Measurements from ENCODE around the gene DLG2. TPM values are rescaled to one million over a fixed set of nuclear protein-coding genes. Genes with fewer than 3 reads are reported as not detected.

Gene DLG2
- total and polyA plus RNA-seq, 9 donors, result 2.5 to 20.7 (median 12.0) TPM

DNA sequence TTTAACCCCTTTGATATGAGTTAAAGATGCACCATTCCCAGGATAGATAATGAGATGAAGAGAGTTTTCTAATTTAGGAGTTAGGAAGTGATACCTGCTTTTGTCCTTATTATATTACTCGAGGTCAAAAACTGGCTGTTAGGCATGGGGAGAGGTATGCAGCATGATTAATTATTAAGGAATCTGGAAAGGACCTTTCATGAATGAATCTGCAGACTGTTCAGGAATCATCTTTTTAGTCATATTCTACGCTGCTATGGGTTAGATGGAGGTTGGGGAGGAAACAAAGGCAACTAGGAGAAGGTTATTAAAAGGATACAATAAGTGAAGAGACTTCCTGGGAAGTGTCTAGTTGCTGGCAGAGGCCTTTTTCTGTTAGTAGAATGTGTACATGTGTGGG lies 1848.5 kb downstream of the DLG2 start:
- H3K36me3 ChIP-seq, result no peaks in the 10 kb centered on the region
- whole genome bisulfite sequencing, 3 donors, result 37 to 40% (median 39%) methylated on average over 2 of the region's 2 CpGs
- H3K4me1 ChIP-seq (ENCODE audit: insufficient read depth), result no peaks in the 10 kb centered on the region
- intact Hi-C loops (cut with DNase I), result no loop called here
- TF ChIP-seq, protein P1, sequence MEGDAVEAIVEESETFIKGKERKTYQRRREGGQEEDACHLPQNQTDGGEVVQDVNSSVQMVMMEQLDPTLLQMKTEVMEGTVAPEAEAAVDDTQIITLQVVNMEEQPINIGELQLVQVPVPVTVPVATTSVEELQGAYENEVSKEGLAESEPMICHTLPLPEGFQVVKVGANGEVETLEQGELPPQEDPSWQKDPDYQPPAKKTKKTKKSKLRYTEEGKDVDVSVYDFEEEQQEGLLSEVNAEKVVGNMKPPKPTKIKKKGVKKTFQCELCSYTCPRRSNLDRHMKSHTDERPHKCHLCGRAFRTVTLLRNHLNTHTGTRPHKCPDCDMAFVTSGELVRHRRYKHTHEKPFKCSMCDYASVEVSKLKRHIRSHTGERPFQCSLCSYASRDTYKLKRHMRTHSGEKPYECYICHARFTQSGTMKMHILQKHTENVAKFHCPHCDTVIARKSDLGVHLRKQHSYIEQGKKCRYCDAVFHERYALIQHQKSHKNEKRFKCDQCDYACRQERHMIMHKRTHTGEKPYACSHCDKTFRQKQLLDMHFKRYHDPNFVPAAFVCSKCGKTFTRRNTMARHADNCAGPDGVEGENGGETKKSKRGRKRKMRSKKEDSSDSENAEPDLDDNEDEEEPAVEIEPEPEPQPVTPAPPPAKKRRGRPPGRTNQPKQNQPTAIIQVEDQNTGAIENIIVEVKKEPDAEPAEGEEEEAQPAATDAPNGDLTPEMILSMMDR (IDR thresholded peaks at IDR 0.05), result no peak
- no peak for TF ChIP-seq EP300 (IDR thresholded peaks at IDR 0.05)
- TF ChIP-seq POLR2A (IDR thresholded peaks at IDR 0.05), result no peak
- no peaks in the 10 kb centered on the region for H3K27me3 ChIP-seq
- H3K4me3 ChIP-seq, result no peak overlapping the region
- H3K9me3 ChIP-seq, result no peaks in the 10 kb centered on the region
- H3K27ac ChIP-seq, result no peak overlapping the region
- no peak for DNase-seq

DNA sequence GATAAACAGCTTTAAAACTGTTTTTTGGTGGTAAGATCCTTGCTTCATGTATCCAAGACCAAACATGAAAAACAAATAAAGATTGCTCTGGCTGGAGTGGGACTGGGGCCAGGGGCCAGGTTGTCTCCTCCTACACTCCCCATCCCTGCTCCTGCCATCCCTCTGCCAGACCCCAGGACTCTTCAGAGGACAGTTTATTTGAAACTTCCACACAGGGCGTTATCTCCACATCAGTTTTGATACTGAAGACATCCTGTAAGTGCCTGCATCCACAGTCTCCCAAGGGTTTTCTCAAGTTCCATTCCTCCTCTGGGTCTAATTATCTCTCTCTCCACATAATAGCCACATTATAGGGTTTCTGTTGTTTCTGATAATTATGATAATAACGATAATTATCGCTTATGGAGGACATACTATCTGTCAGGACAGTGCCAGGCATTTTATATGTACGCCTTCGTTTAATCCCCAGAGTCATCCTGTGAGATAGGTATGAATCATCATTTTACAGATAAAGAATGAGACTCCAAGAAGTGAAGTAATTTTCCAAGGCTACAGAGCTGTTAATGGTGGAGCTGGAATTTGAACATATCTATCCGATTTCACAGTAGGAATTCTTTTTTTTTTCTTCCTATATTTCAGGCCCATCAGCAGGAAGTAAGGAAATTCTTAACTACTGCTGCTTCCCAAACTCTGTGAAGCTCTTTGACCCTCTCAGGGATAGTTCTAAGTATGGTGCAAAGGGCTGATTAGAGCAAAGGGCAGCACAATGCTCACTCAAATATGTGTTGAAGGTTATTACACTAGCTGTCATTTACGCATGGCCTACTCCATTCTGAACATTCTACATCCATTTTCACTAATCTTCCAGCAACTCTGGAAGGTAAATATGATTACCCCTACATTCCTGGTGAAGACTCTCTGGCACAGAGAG lies 1852.9 kb downstream of the DLG2 start:
- no peak overlapping the region for H3K27ac ChIP-seq
- TF ChIP-seq, protein P1 (IDR thresholded peaks at IDR 0.05), result no peak
- TF ChIP-seq EP300 (IDR thresholded peaks at IDR 0.05) (no peak), POLR2A (IDR thresholded peaks at IDR 0.05) (no peak)
- no peaks in the 10 kb centered on the region for H3K36me3 ChIP-seq
- H3K4me3 ChIP-seq, result no peak overlapping the region
- no peak for DNase-seq
- intact Hi-C loops (cut with DNase I), result no loop called here
- no peaks in the 10 kb centered on the region for H3K27me3 ChIP-seq
- no peaks in the 10 kb centered on the region for H3K9me3 ChIP-seq
- WGBS, 3 donors, result 47 to 57% (median 49%) methylated on average over 7 of the region's 7 CpGs
- no peaks in the 10 kb centered on the region for H3K4me1 ChIP-seq (ENCODE audit: insufficient read depth)

DNA sequence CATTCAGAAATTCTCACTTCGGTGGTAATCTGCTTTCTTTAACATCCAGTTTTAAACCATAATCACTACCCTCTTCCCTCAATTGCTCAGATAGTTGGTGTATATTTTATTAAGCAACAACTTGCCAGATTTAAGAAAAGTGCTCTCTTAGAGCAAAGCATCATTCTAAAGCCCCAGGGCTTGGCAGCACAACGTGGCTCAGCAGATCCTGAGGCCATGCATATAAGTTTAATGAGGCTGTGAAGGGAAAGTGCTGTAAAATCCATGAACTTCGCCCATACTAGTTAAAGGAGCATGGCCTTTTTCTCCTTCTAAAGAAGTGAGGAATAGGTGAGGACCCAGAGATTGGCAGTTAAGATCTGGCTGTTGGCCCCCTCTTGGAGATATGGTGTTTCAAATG lies 1858.7 kb downstream of the DLG2 start:
- no peak overlapping the region for H3K27ac ChIP-seq
- no peak overlapping the region for H3K4me3 ChIP-seq
- intact Hi-C loops (cut with DNase I), result no loop called here
- 58 to 70% (median 70%) methylated on average over 3 of the region's 3 CpGs for WGBS, 3 donors
- H3K27me3 ChIP-seq, result no peaks in the 10 kb centered on the region
- no peaks in the 10 kb centered on the region for H3K9me3 ChIP-seq
- DNase-seq, result no peak
- H3K36me3 ChIP-seq, result no peaks in the 10 kb centered on the region
- TF ChIP-seq, protein P1 (IDR thresholded peaks at IDR 0.05), result no peak
- TF ChIP-seq EP300 (IDR thresholded peaks at IDR 0.05) (no peak), POLR2A (IDR thresholded peaks at IDR 0.05) (no peak)
- H3K4me1 ChIP-seq (ENCODE audit: insufficient read depth), result no peaks in the 10 kb centered on the region

DNA sequence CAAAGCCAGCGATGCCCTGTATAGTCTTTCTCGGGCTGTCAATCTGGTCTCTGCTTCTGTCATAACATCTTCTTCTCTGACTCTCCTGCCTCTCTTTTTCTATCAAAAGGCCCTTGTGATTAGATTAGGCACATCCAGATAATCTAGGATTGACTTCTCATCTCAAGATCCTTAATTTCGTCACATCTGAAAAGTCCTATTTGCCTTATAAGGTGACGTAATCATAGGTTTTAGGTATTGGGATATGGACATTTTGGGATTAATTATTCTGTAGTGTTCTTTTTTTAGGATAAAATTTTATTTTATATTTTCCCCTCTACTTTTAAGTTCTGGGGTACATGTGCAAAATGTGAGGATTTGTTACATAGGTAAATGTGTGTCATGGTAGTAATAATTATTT lies 1860.2 kb downstream of the DLG2 start:
- H3K4me1 ChIP-seq (ENCODE audit: insufficient read depth), result no peaks in the 10 kb centered on the region
- no peak for TF ChIP-seq POLR2A (IDR thresholded peaks at IDR 0.05)
- TF ChIP-seq, protein P1 (IDR thresholded peaks at IDR 0.05), result no peak
- TF ChIP-seq EP300 (IDR thresholded peaks at IDR 0.05), result no peak
- H3K9me3 ChIP-seq, result no peaks in the 10 kb centered on the region
- H3K27me3 ChIP-seq, result no peaks in the 10 kb centered on the region
- WGBS, 3 donors, result 84 to 86% (median 86%) methylated on average over 4 of the region's 4 CpGs
- H3K4me3 ChIP-seq, result no peak overlapping the region
- intact Hi-C loops (cut with DNase I), result no loop called here
- no peak overlapping the region for H3K27ac ChIP-seq
- H3K36me3 ChIP-seq, result no peaks in the 10 kb centered on the region
- DNase-seq, result no peak

All from ovary (tissue), 9 donors.